ENCODE measurements around the gene SYPL1.

SYPL1 gene

DNA sequence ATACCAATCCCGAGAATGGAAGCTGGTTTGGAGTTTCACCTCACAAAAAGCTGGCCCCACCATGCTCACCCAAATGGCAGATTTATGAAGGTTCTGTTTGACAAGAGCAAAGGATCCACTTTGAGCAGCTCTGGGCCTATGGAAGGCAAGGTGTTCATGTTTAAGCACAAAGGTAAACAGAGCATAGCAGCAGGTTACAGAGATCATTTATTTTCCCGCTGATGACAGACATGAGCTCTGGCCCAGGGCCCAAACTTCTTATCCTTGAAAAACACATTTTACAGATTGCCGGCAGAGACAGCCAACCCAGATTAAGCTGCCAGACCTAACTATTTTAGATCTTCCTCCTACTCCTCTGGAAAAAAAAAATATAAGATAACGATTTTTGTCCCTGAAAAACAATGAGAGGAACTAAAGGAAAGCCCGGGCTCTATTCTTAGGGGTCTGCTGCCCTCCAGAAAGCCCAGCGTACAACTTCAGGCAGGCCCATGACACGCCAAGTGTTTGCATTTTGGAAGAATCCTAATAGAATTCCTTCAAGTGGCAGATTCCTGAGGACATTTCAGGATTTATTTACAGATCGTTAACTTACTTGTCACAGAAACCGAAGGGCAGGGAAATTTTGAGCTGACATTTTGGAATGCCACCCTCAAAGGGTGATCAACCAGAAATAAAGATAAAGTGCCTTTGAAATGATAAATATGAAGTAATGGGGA, 40.0 kb downstream of the SYPL1 start:
- CTCF ChIA-PET = interaction anchor here (0.7 to 1.8 kb wide), 6 partner anchors 9 to 103 kb away, joined by 3 to 13 read pairs (median 4); no protein-coding TSS in a partner anchor
- POLR2A ChIA-PET = interaction anchor here (0.6 kb wide), 1 partner anchor 207 kb away, joined by 4 read pairs; no protein-coding TSS in a partner anchor
- TF ChIP-seq, protein P1, sequence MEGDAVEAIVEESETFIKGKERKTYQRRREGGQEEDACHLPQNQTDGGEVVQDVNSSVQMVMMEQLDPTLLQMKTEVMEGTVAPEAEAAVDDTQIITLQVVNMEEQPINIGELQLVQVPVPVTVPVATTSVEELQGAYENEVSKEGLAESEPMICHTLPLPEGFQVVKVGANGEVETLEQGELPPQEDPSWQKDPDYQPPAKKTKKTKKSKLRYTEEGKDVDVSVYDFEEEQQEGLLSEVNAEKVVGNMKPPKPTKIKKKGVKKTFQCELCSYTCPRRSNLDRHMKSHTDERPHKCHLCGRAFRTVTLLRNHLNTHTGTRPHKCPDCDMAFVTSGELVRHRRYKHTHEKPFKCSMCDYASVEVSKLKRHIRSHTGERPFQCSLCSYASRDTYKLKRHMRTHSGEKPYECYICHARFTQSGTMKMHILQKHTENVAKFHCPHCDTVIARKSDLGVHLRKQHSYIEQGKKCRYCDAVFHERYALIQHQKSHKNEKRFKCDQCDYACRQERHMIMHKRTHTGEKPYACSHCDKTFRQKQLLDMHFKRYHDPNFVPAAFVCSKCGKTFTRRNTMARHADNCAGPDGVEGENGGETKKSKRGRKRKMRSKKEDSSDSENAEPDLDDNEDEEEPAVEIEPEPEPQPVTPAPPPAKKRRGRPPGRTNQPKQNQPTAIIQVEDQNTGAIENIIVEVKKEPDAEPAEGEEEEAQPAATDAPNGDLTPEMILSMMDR (IDR thresholded peaks at IDR 0.05; ENCODE audit: insufficient read depth, low read length, missing control alignments) = no peak
- DNase-seq (ENCODE audit: low read depth, low spot score) = no peak
- H3K4me3 ChIP-seq (ENCODE audit: low read depth, low read length) = no peak overlapping the region

GRCh38 chr7:106071356-106071998, 40.6 kb downstream of the SYPL1 start:
- POLR2A ChIA-PET = no interaction called here
- DNase-seq (ENCODE audit: low read depth, low spot score) = no peak
- H3K4me3 ChIP-seq (ENCODE audit: low read depth, low read length) = no peak overlapping the region
- TF ChIP-seq, protein P1 (IDR thresholded peaks at IDR 0.05; ENCODE audit: insufficient read depth, low read length, missing control alignments) = no peak
- CTCF ChIA-PET = interaction anchor here (0.7 to 1.8 kb wide), 6 partner anchors 9 to 104 kb away, joined by 3 to 13 read pairs (median 4); no protein-coding TSS in a partner anchor

- TF ChIP-seq, protein P1 (IDR thresholded peaks at IDR 0.05; ENCODE audit: insufficient read depth, low read length, missing control alignments) = no peak
- DNase-seq (ENCODE audit: low read depth, low spot score) = no peak
- no peak overlapping the region for H3K4me3 ChIP-seq (ENCODE audit: low read depth, low read length)
- CTCF ChIA-PET = interaction anchor here (1.0 to 1.4 kb wide), 2 partner anchors 10 to 95 kb away, joined by 4 read pairs; no protein-coding TSS in a partner anchor
- POLR2A ChIA-PET = no interaction called here
These were observed 41.4 kb downstream of the SYPL1 start for GRCh38 chr7:106070567-106071254.

- DNase-seq (ENCODE audit: low read depth, low spot score) = no peak
- TF ChIP-seq, protein P1 (IDR thresholded peaks at IDR 0.05; ENCODE audit: insufficient read depth, low read length, missing control alignments) = no peak
- no peak overlapping the region for H3K4me3 ChIP-seq (ENCODE audit: low read depth, low read length)
- ChIA-PET POLR2A (interaction anchor here (0.5 kb wide), 1 partner anchor 412 kb away, joined by 4 read pairs; no protein-coding TSS in a partner anchor), CTCF (interaction anchor here (1.0 kb wide), 1 partner anchor 95 kb away, joined by 4 read pairs; no protein-coding TSS in a partner anchor)
These were observed 41.9 kb downstream of the SYPL1 start for GRCh38 chr7:106070201-106070551.

DNA sequence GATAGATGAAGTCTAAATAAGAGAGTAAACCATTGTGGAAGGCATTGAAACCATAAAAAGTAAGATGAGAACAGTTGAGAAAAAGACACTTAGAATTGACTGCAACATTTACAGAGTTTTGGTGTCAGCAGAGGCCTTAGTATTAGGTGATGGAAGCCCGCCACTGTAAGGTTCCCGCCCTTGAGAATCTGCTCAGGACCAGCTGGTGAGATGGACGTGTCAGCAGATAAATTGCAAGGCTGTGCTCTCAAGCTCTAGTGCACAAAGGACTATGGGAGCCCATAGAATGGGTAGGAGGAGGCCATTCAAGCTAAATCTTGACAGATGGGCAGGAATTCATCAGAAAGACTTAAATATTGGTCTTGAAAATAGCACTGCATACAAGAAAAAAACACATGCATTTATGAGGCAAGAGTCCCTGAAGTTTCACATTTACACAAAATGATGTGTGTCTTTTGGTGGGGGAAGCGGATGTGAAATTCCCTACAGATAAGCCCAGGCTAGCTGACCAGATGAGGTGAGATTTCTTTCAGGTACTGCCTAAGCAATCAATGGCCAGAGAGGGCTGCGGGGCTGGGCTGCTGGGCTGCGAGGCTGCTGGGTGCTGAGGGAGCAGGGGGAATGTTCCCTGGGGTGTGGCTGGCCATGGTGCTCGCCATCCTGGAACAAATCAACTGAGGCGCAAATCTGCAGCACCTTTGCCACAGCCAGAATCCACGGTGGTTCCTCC, 42.5 kb downstream of the SYPL1 start:
- POLR2A ChIA-PET = interaction anchor here (0.5 kb wide), 1 partner anchor 412 kb away, joined by 4 read pairs; no protein-coding TSS in a partner anchor
- no peak overlapping the region for H3K4me3 ChIP-seq (ENCODE audit: low read depth, low read length)
- CTCF ChIA-PET = interaction anchor here (1.0 kb wide), 1 partner anchor 96 kb away, joined by 4 read pairs; no protein-coding TSS in a partner anchor
- no peak for DNase-seq (ENCODE audit: low read depth, low spot score)
- TF ChIP-seq, protein P1 (IDR thresholded peaks at IDR 0.05; ENCODE audit: insufficient read depth, low read length, missing control alignments) = no peak

Measured in AG04449 (cell line).